ENCODE results near the gene CCR7. TPM values are rescaled to one million over a fixed set of nuclear protein-coding genes. Genes with fewer than 3 reads are reported as not detected.

CCR7 gene
- total RNA-seq, 1 experiment from 2014 or later: 0.30 TPM

GRCh38 chr17:40610359-40610758, 45.1 kb upstream of the CCR7 start:
- POLR2A ChIA-PET (ENCODE audit: low non-redundant PET): no interaction called here
- H3K27me3 ChIP-seq (replicated peaks; ENCODE audit: insufficient read depth, low read depth, low read length, poor library complexity): no peaks in the 10 kb centered on the region
- no peak for DNase-seq (ENCODE audit: low spot score)
- no peaks in the 10 kb centered on the region for H3K36me3 ChIP-seq (ENCODE audit: insufficient read depth, low read length, poor library complexity, severe bottlenecking)
- TF ChIP-seq CTCF (conservative IDR thresholded peaks at IDR 0.05; ENCODE audit: low read depth, low read length) (no peak), EZH2 (IDR thresholded peaks at IDR 0.05; ENCODE audit: borderline replicate concordance, low read depth, low read length, poor library complexity, severe bottlenecking) (no peak)
- intact Hi-C loops (cut with micrococcal nuclease; ENCODE audit: unreplicated experiment): no loop called here
- H3K9me3 ChIP-seq (ENCODE audit: low read depth, low read length, poor library complexity, severe bottlenecking): no peaks in the 10 kb centered on the region
- no peak overlapping the region for H3K4me3 ChIP-seq (ENCODE audit: low read depth, low read length, poor library complexity, severe bottlenecking)
- CTCF ChIA-PET: no interaction called here
- H3K27ac ChIP-seq (ENCODE audit: low read depth, low read length, poor library complexity, severe bottlenecking): no peak overlapping the region
- BruUV-seq (replicated peaks): no TSS peak
- H3K4me1 ChIP-seq (ENCODE audit: insufficient read depth, low read length, poor library complexity, severe bottlenecking): no peaks in the 10 kb centered on the region

- TF ChIP-seq EZH2 (IDR thresholded peaks at IDR 0.05; ENCODE audit: borderline replicate concordance, low read depth, low read length, poor library complexity, severe bottlenecking) (no peak), CTCF (conservative IDR thresholded peaks at IDR 0.05; ENCODE audit: low read depth, low read length) (no peak)
- ChIA-PET CTCF (no interaction called here), POLR2A (ENCODE audit: low non-redundant PET) (no interaction called here)
- Histone ChIP-seq H3K9me3 (ENCODE audit: low read depth, low read length, poor library complexity, severe bottlenecking) (no peaks in the 10 kb centered on the region), H3K27me3 (replicated peaks; ENCODE audit: insufficient read depth, low read depth, low read length, poor library complexity) (no peaks in the 10 kb centered on the region), H3K4me1 (ENCODE audit: insufficient read depth, low read length, poor library complexity, severe bottlenecking) (no peaks in the 10 kb centered on the region), H3K4me3 (ENCODE audit: low read depth, low read length, poor library complexity, severe bottlenecking) (no peak overlapping the region), H3K27ac (ENCODE audit: low read depth, low read length, poor library complexity, severe bottlenecking) (no peak overlapping the region), H3K36me3 (ENCODE audit: insufficient read depth, low read length, poor library complexity, severe bottlenecking) (no peaks in the 10 kb centered on the region)
- DNase-seq (ENCODE audit: low spot score): no peak
- intact Hi-C loops (cut with micrococcal nuclease; ENCODE audit: unreplicated experiment): no loop called here
- BruUV-seq (replicated peaks): no TSS peak
Measured at GRCh38 chr17:40608061-40608581, 42.8 kb upstream of the CCR7 start.

- TF ChIP-seq EZH2 (IDR thresholded peaks at IDR 0.05; ENCODE audit: borderline replicate concordance, low read depth, low read length, poor library complexity, severe bottlenecking): no peak
- TF ChIP-seq CTCF (conservative IDR thresholded peaks at IDR 0.05; ENCODE audit: low read depth, low read length): no peak
- Histone ChIP-seq H3K4me3 (ENCODE audit: low read depth, low read length, poor library complexity, severe bottlenecking) (no peak overlapping the region), H3K27ac (ENCODE audit: low read depth, low read length, poor library complexity, severe bottlenecking) (no peak overlapping the region), H3K27me3 (replicated peaks; ENCODE audit: insufficient read depth, low read depth, low read length, poor library complexity) (no peaks in the 10 kb centered on the region), H3K4me1 (ENCODE audit: insufficient read depth, low read length, poor library complexity, severe bottlenecking) (no peaks in the 10 kb centered on the region), H3K9me3 (ENCODE audit: low read depth, low read length, poor library complexity, severe bottlenecking) (no peaks in the 10 kb centered on the region), H3K36me3 (ENCODE audit: insufficient read depth, low read length, poor library complexity, severe bottlenecking) (no peaks in the 10 kb centered on the region)
- ChIA-PET CTCF (no interaction called here), POLR2A (ENCODE audit: low non-redundant PET) (no interaction called here)
- DNase-seq (ENCODE audit: low spot score): no peak
- no TSS peak for BruUV-seq (replicated peaks)
- intact Hi-C loops (cut with micrococcal nuclease; ENCODE audit: unreplicated experiment): no loop called here
Measured at GRCh38 chr17:40607641-40608040, 42.4 kb upstream of the CCR7 start.
